Measurements from ENCODE around the gene PBX4.

Gene PBX4

GRCh38 chr19:19581391-19581790, 37.1 kb downstream of the PBX4 start:
- H3K4me1 ChIP-seq (ENCODE audit: control insufficient read depth in 1 of 2, insufficient read depth in 2 of 2, low read length in 2 of 2) = no peaks in the 10 kb centered on the region
- no peaks in the 10 kb centered on the region for H3K27me3 ChIP-seq (ENCODE audit: low read depth, low read length)
- no peaks in the 10 kb centered on the region for H3K9me3 ChIP-seq (ENCODE audit: control insufficient read depth in 1 of 2, low read length in 2 of 2)
- no peak overlapping the region for H3K4me3 ChIP-seq (ENCODE audit: low read depth in 1 of 2, low read length in 2 of 2)
- no peaks in the 10 kb centered on the region for H3K36me3 ChIP-seq (ENCODE audit: control insufficient read depth in 1 of 2, insufficient read depth in 2 of 2, low read length in 2 of 2)
- no peak overlapping the region for H3K27ac ChIP-seq (ENCODE audit: low read length)

DNA sequence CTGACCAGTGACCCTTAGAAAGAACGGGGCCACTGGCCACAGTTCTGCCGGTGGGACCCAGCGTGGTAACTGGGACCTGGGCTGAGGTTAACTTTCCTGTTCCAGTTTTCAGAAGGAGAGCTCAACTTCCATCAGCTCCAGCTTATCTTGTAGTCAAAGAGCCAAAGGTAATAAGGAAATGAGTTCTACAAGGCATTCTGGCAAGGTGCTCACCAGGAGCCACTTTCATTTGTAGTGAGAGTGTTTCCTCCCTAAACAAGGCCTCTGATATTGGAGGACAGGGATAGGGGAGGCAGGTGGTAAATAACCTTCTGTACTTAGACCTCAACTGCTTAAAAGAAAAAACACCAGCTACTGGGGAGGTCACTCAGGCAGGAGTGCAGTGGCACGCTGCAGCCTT, 38.1 kb downstream of the PBX4 start:
- H3K4me1 ChIP-seq (ENCODE audit: control insufficient read depth in 1 of 2, insufficient read depth in 2 of 2, low read length in 2 of 2) = no peaks in the 10 kb centered on the region
- H3K27ac ChIP-seq (ENCODE audit: low read length) = no peak overlapping the region
- H3K9me3 ChIP-seq (ENCODE audit: control insufficient read depth in 1 of 2, low read length in 2 of 2) = no peaks in the 10 kb centered on the region
- H3K27me3 ChIP-seq (ENCODE audit: low read depth, low read length) = no peaks in the 10 kb centered on the region
- no peaks in the 10 kb centered on the region for H3K36me3 ChIP-seq (ENCODE audit: control insufficient read depth in 1 of 2, insufficient read depth in 2 of 2, low read length in 2 of 2)
- H3K4me3 ChIP-seq (ENCODE audit: low read depth in 1 of 2, low read length in 2 of 2) = no peak overlapping the region

GRCh38 chr19:19579533-19580361, 38.7 kb downstream of the PBX4 start:
- H3K27me3 ChIP-seq (ENCODE audit: low read depth, low read length) = no peaks in the 10 kb centered on the region
- H3K27ac ChIP-seq (ENCODE audit: low read length) = no peak overlapping the region
- no peaks in the 10 kb centered on the region for H3K36me3 ChIP-seq (ENCODE audit: control insufficient read depth in 1 of 2, insufficient read depth in 2 of 2, low read length in 2 of 2)

GRCh38 chr19:19578252-19578651, 40.2 kb downstream of the PBX4 start:
- Histone ChIP-seq H3K9me3 (ENCODE audit: control insufficient read depth in 1 of 2, low read length in 2 of 2) (no peaks in the 10 kb centered on the region), H3K4me3 (ENCODE audit: low read depth in 1 of 2, low read length in 2 of 2) (no peak overlapping the region), H3K27ac (ENCODE audit: low read length) (no peak overlapping the region), H3K27me3 (ENCODE audit: low read depth, low read length) (no peaks in the 10 kb centered on the region), H3K36me3 (ENCODE audit: control insufficient read depth in 1 of 2, insufficient read depth in 2 of 2, low read length in 2 of 2) (no peaks in the 10 kb centered on the region), H3K4me1 (ENCODE audit: control insufficient read depth in 1 of 2, insufficient read depth in 2 of 2, low read length in 2 of 2) (no peaks in the 10 kb centered on the region)

More at GRCh38 chr19:19579533-19580361, 38.7 kb downstream of the PBX4 start:
- Histone ChIP-seq H3K4me1 (ENCODE audit: control insufficient read depth in 1 of 2, insufficient read depth in 2 of 2, low read length in 2 of 2) (no peaks in the 10 kb centered on the region), H3K9me3 (ENCODE audit: control insufficient read depth in 1 of 2, low read length in 2 of 2) (no peaks in the 10 kb centered on the region), H3K4me3 (ENCODE audit: low read depth in 1 of 2, low read length in 2 of 2) (no peak overlapping the region)

GRCh38 chr19:19575411-19575810, 43.1 kb downstream of the PBX4 start:
- Histone ChIP-seq H3K27me3 (ENCODE audit: low read depth, low read length) (no peaks in the 10 kb centered on the region), H3K36me3 (ENCODE audit: control insufficient read depth in 1 of 2, insufficient read depth in 2 of 2, low read length in 2 of 2) (no peaks in the 10 kb centered on the region), H3K4me3 (ENCODE audit: low read depth in 1 of 2, low read length in 2 of 2) (no peak overlapping the region), H3K4me1 (ENCODE audit: control insufficient read depth in 1 of 2, insufficient read depth in 2 of 2, low read length in 2 of 2) (no peaks in the 10 kb centered on the region), H3K9me3 (ENCODE audit: control insufficient read depth in 1 of 2, low read length in 2 of 2) (no peaks in the 10 kb centered on the region), H3K27ac (ENCODE audit: low read length) (no peak overlapping the region)

GRCh38 chr19:19571071-19571786, 47.3 kb downstream of the PBX4 start:
- Histone ChIP-seq H3K9me3 (ENCODE audit: control insufficient read depth in 1 of 2, low read length in 2 of 2) (no peaks in the 10 kb centered on the region), H3K27ac (ENCODE audit: low read length) (no peak overlapping the region), H3K4me3 (ENCODE audit: low read depth in 1 of 2, low read length in 2 of 2) (no peak overlapping the region), H3K4me1 (ENCODE audit: control insufficient read depth in 1 of 2, insufficient read depth in 2 of 2, low read length in 2 of 2) (no peaks in the 10 kb centered on the region), H3K36me3 (ENCODE audit: control insufficient read depth in 1 of 2, insufficient read depth in 2 of 2, low read length in 2 of 2) (no peaks in the 10 kb centered on the region), H3K27me3 (ENCODE audit: low read depth, low read length) (no peaks in the 10 kb centered on the region)

DNA sequence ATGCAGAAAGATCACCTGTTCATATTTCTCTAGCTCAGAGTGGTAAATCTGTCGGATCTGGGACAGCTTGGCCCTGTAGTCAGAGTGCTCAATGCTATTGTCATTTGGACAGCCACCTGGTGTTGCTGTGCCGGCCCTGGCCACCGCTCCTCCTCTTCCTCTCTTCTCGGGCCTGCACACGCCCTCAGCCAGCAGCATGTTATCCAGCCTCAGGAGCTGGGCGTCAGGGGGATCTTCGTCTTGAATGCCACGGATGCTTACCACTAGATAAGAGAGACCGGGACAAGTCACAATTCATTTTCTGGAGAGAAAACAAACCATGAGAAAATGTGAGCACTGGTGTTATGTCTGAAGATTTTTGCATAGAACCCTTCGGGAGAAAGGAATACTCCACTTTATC, 47.9 kb downstream of the PBX4 start:
- Histone ChIP-seq H3K36me3 (ENCODE audit: control insufficient read depth in 1 of 2, insufficient read depth in 2 of 2, low read length in 2 of 2) (no peaks in the 10 kb centered on the region), H3K27me3 (ENCODE audit: low read depth, low read length) (no peaks in the 10 kb centered on the region), H3K9me3 (ENCODE audit: control insufficient read depth in 1 of 2, low read length in 2 of 2) (no peaks in the 10 kb centered on the region), H3K4me3 (ENCODE audit: low read depth in 1 of 2, low read length in 2 of 2) (no peak overlapping the region), H3K4me1 (ENCODE audit: control insufficient read depth in 1 of 2, insufficient read depth in 2 of 2, low read length in 2 of 2) (no peaks in the 10 kb centered on the region), H3K27ac (ENCODE audit: low read length) (no peak overlapping the region)

- H3K4me1 ChIP-seq (ENCODE audit: control insufficient read depth in 1 of 2, insufficient read depth in 2 of 2, low read length in 2 of 2) = no peaks in the 10 kb centered on the region
- no peak overlapping the region for H3K4me3 ChIP-seq (ENCODE audit: low read depth in 1 of 2, low read length in 2 of 2)
- no peaks in the 10 kb centered on the region for H3K36me3 ChIP-seq (ENCODE audit: control insufficient read depth in 1 of 2, insufficient read depth in 2 of 2, low read length in 2 of 2)
- H3K27me3 ChIP-seq (ENCODE audit: low read depth, low read length) = no peaks in the 10 kb centered on the region
- no peaks in the 10 kb centered on the region for H3K9me3 ChIP-seq (ENCODE audit: control insufficient read depth in 1 of 2, low read length in 2 of 2)
- H3K27ac ChIP-seq (ENCODE audit: low read length) = no peak overlapping the region
Measured at GRCh38 chr19:19568802-19569756, 49.4 kb downstream of the PBX4 start.

- no peaks in the 10 kb centered on the region for H3K9me3 ChIP-seq (ENCODE audit: control insufficient read depth in 1 of 2, low read length in 2 of 2)
- no peaks in the 10 kb centered on the region for H3K36me3 ChIP-seq (ENCODE audit: control insufficient read depth in 1 of 2, insufficient read depth in 2 of 2, low read length in 2 of 2)
- no peaks in the 10 kb centered on the region for H3K27me3 ChIP-seq (ENCODE audit: low read depth, low read length)
- H3K4me3 ChIP-seq (ENCODE audit: low read depth in 1 of 2, low read length in 2 of 2) = no peak overlapping the region
- H3K27ac ChIP-seq (ENCODE audit: low read length) = no peak overlapping the region
- H3K4me1 ChIP-seq (ENCODE audit: control insufficient read depth in 1 of 2, insufficient read depth in 2 of 2, low read length in 2 of 2) = no peaks in the 10 kb centered on the region
Measured at GRCh38 chr19:19567391-19567790, 51.1 kb downstream of the PBX4 start.

GRCh38 chr19:19566306-19566705, 52.2 kb downstream of the PBX4 start:
- Histone ChIP-seq H3K27ac (ENCODE audit: low read length) (no peak overlapping the region), H3K4me3 (ENCODE audit: low read depth in 1 of 2, low read length in 2 of 2) (no peak overlapping the region), H3K27me3 (ENCODE audit: low read depth, low read length) (no peaks in the 10 kb centered on the region), H3K36me3 (ENCODE audit: control insufficient read depth in 1 of 2, insufficient read depth in 2 of 2, low read length in 2 of 2) (no peaks in the 10 kb centered on the region), H3K9me3 (ENCODE audit: control insufficient read depth in 1 of 2, low read length in 2 of 2) (no peaks in the 10 kb centered on the region), H3K4me1 (ENCODE audit: control insufficient read depth in 1 of 2, insufficient read depth in 2 of 2, low read length in 2 of 2) (no peaks in the 10 kb centered on the region)

DNA sequence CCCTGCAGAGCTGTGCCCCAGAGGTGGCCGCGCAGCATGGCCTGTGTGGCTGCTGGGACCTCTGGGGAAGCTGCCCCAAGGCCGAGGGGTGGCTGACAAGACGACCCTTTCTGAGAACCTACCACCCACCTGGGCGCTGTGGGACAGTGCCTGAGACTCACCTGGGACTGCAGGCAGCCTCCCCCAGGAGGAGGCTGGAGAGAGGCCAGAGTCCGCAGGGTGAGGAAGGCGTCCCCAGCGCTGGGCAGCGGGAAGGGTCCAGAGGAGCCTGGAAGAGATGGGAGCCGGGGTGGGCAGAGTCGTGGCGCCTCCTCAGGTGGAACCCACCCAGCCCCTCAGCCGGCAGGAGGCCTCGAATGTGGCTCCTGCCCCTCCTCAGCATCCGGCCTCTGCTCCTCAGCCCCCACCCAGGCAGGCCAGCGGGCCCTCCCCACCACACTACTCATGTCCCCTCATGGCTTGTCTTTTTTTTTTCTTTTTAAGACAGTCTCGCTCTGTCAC, 55.1 kb downstream of the PBX4 start:
- H3K4me1 ChIP-seq (ENCODE audit: control insufficient read depth in 1 of 2, insufficient read depth in 2 of 2, low read length in 2 of 2) = no peaks in the 10 kb centered on the region
- no peaks in the 10 kb centered on the region for H3K27me3 ChIP-seq (ENCODE audit: low read depth, low read length)
- H3K36me3 ChIP-seq (ENCODE audit: control insufficient read depth in 1 of 2, insufficient read depth in 2 of 2, low read length in 2 of 2) = no peaks in the 10 kb centered on the region

More for the DNA sequence above, 55.1 kb downstream of the PBX4 start:
- H3K9me3 ChIP-seq (ENCODE audit: control insufficient read depth in 1 of 2, low read length in 2 of 2) = no peaks in the 10 kb centered on the region
- no peak overlapping the region for H3K27ac ChIP-seq (ENCODE audit: low read length)
- no peak overlapping the region for H3K4me3 ChIP-seq (ENCODE audit: low read depth in 1 of 2, low read length in 2 of 2)
